ENCODE data around the gene PITX2. TPM values are rescaled to one million over a fixed set of nuclear protein-coding genes. Genes with fewer than 3 reads are reported as not detected.

PITX2 gene
- total RNA-seq, 6 donors from 2014 or later = 0.30 TPM; not detected in 5

DNA sequence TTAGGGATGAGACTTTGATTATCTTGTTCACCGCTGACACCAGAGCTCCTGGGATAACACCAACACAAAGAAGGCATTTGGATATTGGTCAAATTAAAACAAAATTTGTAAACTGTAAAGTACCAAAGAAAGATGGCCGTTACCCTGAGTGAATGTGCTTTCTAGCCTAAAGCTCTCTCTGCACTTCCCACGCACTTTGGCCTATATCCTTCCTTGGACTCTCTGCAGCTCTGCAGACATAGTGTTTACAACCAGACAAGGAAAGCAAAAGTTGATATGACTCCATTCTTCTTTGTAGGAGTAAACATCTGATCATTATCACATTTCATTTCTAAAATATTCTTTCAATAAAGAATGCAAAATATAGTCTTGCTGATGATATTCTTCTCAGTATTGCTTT is 44.8 kb upstream of the PITX2 start:
- Histone ChIP-seq H3K36me3 (no peaks in the 10 kb centered on the region), H3K9me3 (no peaks in the 10 kb centered on the region), H3K27me3 (no peaks in the 10 kb centered on the region), H3K27ac (no peak overlapping the region), H3K4me1 (no peaks in the 10 kb centered on the region), H3K4me3 (no peak overlapping the region)
- DNase-seq (no peak), ATAC-seq (ENCODE audit: low FRiP score in 2 of 2) (no peak)
- TF ChIP-seq EP300 (IDR thresholded peaks at IDR 0.05) (no peak), POLR2A (IDR thresholded peaks at IDR 0.05) (no peak), POLR2AphosphoS5 (IDR thresholded peaks at IDR 0.05) (no peak)
- TF ChIP-seq, protein P1, sequence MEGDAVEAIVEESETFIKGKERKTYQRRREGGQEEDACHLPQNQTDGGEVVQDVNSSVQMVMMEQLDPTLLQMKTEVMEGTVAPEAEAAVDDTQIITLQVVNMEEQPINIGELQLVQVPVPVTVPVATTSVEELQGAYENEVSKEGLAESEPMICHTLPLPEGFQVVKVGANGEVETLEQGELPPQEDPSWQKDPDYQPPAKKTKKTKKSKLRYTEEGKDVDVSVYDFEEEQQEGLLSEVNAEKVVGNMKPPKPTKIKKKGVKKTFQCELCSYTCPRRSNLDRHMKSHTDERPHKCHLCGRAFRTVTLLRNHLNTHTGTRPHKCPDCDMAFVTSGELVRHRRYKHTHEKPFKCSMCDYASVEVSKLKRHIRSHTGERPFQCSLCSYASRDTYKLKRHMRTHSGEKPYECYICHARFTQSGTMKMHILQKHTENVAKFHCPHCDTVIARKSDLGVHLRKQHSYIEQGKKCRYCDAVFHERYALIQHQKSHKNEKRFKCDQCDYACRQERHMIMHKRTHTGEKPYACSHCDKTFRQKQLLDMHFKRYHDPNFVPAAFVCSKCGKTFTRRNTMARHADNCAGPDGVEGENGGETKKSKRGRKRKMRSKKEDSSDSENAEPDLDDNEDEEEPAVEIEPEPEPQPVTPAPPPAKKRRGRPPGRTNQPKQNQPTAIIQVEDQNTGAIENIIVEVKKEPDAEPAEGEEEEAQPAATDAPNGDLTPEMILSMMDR (IDR thresholded peaks at IDR 0.05) = no peak
- 77 to 78% methylated on average over 3 of the region's 3 CpGs for WGBS, 2 donors

DNA sequence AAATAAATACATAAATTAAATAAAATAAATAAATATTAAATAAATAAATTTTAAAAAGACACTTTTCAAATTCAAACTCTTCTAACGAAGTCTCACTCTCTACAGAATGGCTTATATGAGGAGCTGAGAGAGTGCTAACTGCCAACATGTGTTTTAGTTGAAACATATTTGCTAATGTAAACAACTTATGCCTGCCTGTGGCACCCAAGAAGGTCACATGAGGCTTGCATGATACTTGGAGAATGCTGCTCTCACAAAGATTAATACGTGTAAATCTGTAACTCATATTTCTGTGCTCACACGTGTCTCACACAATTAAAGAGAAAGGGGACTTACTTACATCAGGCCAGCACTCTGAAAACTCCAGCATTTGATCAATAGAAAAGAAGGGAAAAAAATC is 43.2 kb upstream of the PITX2 start:
- Histone ChIP-seq H3K4me1 (no peaks in the 10 kb centered on the region), H3K4me3 (no peak overlapping the region), H3K9me3 (no peaks in the 10 kb centered on the region), H3K36me3 (no peaks in the 10 kb centered on the region), H3K27me3 (no peaks in the 10 kb centered on the region), H3K27ac (no peak overlapping the region)
- DNase-seq (no peak), ATAC-seq (ENCODE audit: low FRiP score in 2 of 2) (no peak)
- 42 to 54% methylated on average over 3 of the region's 3 CpGs for WGBS, 2 donors
- TF ChIP-seq EP300 (IDR thresholded peaks at IDR 0.05) = no peak
- TF ChIP-seq, protein P1 (IDR thresholded peaks at IDR 0.05) = no peak
- TF ChIP-seq POLR2AphosphoS5 (IDR thresholded peaks at IDR 0.05) = no peak
- TF ChIP-seq POLR2A (IDR thresholded peaks at IDR 0.05) = no peak

DNA sequence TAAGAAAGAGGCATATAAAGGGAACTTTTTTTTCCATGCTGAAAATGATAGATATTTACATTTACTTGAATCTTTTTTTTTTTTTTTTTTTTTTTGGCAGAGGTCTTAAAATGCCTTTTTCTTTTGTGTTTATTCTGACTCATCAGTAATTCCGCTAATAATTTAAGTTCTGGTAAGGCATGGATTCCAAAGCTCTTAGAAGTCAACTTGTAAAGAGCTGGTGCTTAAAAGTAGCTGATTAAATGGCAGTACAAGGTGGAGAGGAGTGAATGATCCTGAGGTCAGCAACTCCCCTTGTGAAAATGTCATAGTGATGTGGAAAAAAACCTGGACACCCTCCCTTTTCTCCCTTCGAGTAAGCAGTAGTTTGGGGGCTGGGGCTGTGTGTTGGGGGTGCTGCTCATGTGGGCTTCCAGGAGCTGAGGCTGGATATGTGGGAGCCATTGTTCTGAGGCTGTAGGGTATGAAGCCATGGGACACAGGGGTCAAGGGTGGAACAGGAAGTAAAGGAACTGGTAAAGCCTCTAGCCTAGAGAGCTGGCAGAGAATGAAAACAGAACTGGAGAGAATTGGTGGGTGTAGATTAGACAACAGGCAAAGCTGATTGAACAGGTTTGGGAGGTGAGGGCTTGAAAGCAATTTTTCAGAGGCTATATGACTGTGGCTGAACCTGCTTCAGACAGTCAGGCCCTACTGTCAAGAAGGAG is 41.0 kb upstream of the PITX2 start:
- 35 to 73% methylated on average over 2 of the region's 2 CpGs for WGBS, 2 donors
- Histone ChIP-seq H3K9me3 (no peaks in the 10 kb centered on the region), H3K4me1 (no peaks in the 10 kb centered on the region), H3K4me3 (no peak overlapping the region), H3K27ac (no peak overlapping the region), H3K36me3 (no peaks in the 10 kb centered on the region), H3K27me3 (no peaks in the 10 kb centered on the region)
- no peak for DNase-seq
- no peak for ATAC-seq (ENCODE audit: low FRiP score in 2 of 2)
- TF ChIP-seq POLR2AphosphoS5 (IDR thresholded peaks at IDR 0.05) (no peak), EP300 (IDR thresholded peaks at IDR 0.05) (no peak), POLR2A (IDR thresholded peaks at IDR 0.05) (no peak)
- TF ChIP-seq, protein P1 (IDR thresholded peaks at IDR 0.05) = no peak

DNA sequence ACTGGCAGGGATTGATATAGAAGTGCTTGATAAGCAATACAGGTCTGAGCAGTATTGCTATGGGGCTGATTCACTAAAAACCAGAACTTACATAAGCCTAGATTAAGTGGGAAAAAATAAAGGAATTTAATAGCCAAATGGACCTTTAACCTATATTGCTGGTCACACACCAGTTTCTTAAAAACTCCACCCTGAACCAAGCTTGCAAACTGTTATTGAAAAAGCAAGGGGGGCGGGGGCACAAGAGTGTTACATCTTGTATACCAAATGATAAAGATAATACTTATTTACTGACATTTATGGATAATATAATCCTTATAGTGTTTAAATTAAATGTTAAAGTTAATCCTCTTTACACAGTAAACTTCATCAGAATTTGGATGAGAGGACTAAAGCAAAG is 40.3 kb upstream of the PITX2 start:
- ATAC-seq (ENCODE audit: low FRiP score in 2 of 2) = no peak
- H3K27ac ChIP-seq = no peak overlapping the region
- H3K9me3 ChIP-seq = no peaks in the 10 kb centered on the region
- TF ChIP-seq EP300 (IDR thresholded peaks at IDR 0.05) (no peak), POLR2A (IDR thresholded peaks at IDR 0.05) (no peak), POLR2AphosphoS5 (IDR thresholded peaks at IDR 0.05) (no peak)
- TF ChIP-seq, protein P1 (IDR thresholded peaks at IDR 0.05) = no peak
- no peak overlapping the region for H3K4me3 ChIP-seq
- DNase-seq = no peak
- no peaks in the 10 kb centered on the region for H3K27me3 ChIP-seq
- no peaks in the 10 kb centered on the region for H3K4me1 ChIP-seq
- H3K36me3 ChIP-seq = no peaks in the 10 kb centered on the region
- 77 to 91% methylated on average over 1 of the region's 1 CpG for WGBS, 2 donors

DNA sequence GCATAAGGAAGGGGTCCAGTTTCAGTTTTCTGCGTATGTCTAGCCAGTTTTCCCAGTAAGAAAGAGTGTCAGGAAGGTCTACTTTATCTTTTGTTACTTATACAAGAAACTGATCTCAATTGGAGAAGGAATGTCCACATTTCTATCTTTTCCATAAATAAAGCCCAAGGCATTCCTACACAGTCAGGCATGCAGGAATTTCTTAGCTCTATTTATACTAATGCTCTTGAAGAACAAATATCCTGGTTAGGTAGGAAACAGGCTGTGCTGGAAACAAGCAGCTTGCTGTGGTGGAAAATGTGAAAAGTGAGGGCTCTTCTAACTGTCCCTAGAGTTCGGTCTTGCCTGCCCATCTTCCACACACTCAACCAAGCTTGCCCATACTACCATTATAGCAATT is 37.9 kb upstream of the PITX2 start:
- no peaks in the 10 kb centered on the region for H3K36me3 ChIP-seq
- H3K27ac ChIP-seq = no peak overlapping the region
- H3K4me3 ChIP-seq = no peak overlapping the region
- TF ChIP-seq, protein P1 (IDR thresholded peaks at IDR 0.05) = no peak
- no peak for TF ChIP-seq POLR2AphosphoS5 (IDR thresholded peaks at IDR 0.05)
- no peak for TF ChIP-seq EP300 (IDR thresholded peaks at IDR 0.05)
- TF ChIP-seq POLR2A (IDR thresholded peaks at IDR 0.05) = no peak
- ATAC-seq (ENCODE audit: low FRiP score in 2 of 2) = no peak
- no peaks in the 10 kb centered on the region for H3K27me3 ChIP-seq
- WGBS, 2 donors = 73 to 90% methylated on average over 2 of the region's 2 CpGs
- H3K4me1 ChIP-seq = no peaks in the 10 kb centered on the region
- H3K9me3 ChIP-seq = no peaks in the 10 kb centered on the region
- DNase-seq = no peak

Measured in upper lobe of left lung (tissue), 6 donors.